Erythroblast (primary cell): ENCODE measurements around the gene KAZN.

Experiments
- DNase-seq, 2 experiments: peaks; one replicate each; lab custom pipeline; 2025; lab: John Stamatoyannopoulos, UW
- GATA1 ChIP-seq: IDR thresholded peaks from 2 replicates; pipeline ENCODE4 v1.6.1; 2011; ENCODE audit warnings: low read depth, mild to moderate bottlenecking, control low read depth, low read length, moderate library complexity
- POLR2A ChIP-seq: IDR thresholded peaks from 2 replicates; pipeline ENCODE4 v1.6.1; 2011; ENCODE audit warnings: mild to moderate bottlenecking, low read length

KAZN gene

DNA sequence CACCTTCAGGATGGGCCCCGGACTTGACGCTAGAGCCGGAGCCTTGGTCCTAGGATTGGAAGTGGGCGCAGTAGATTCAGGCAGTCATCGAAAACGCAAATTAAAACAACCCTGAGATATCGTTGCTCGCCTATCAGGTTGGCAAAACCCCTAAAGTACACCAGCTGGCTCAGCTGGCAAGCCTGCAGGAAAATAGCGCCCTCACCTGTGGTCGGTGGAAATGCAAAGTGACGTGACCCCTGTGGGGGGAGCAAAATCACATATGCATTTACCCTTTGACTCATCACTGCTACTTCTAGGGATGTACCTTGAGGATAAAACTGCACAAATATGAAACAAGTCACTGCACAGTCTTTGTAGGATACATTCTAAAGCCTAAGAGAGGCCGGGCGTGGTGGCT lies 384.8 kb downstream of the KAZN start:
- TF ChIP-seq GATA1 (no peak), POLR2A (no peak)
- no peak for DNase-seq

DNA sequence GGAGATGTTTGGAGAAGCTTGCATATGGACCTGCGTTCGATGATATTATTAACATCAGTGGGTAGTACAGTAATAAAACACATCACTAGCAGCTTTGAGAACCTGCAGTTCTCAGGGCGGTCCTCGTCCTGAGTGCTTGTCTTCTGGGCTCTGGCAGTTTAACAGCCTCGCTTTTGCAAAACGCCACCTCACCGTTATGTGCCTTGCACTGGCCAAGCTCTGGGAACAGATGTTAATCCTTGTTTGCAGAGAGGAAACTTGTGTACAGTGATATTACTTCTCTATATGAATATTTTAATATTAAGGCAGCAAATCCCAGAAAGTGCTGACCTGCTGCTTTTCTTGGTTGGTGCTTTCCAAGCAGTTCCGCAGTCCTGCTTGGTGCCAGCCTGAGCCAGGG lies 387.7 kb downstream of the KAZN start:
- no peak for TF ChIP-seq POLR2A
- no peak for TF ChIP-seq GATA1

DNA sequence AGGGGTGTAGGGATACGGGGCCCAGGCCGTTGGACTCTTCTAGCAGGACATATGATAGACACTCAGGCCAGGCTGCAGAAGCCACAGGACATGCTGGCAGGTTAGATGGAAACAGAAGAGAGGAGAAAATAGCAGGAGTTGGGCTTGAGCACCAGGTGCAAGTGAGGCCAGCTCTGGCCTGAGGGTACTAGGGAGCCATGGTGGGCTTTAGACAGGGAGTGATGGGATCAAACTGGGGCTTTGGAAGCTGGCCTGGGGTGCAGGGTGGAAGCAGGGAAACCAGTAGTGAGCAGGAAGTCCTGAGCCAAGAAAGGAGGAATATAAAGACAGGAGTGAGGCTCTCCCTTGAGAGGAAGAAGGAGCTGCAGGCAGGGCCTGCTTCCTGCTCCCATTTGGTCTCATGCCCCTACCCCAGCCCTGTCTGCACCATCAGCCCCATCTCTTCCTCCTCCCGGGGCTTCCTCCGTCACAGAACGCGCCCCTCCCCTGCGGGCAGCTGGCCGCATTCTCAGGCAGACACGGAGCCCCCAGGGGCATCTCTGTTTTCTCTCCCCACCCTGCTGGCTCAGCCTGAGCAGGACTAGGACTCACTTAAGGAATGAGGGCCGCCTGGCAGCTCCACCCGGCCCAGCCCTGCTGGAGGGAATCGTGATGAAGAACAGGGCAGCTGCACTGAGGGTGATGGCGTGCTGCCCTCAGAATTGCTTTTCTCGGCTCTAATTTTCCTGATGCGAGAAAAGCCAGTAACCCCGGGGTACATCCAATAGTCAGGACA lies 389.5 kb downstream of the KAZN start:
- TF ChIP-seq GATA1 = no peak
- TF ChIP-seq POLR2A = no peak
- DNase-seq = no peak

More for the DNA sequence above, 387.7 kb downstream of the KAZN start:
- no peak for DNase-seq

DNA sequence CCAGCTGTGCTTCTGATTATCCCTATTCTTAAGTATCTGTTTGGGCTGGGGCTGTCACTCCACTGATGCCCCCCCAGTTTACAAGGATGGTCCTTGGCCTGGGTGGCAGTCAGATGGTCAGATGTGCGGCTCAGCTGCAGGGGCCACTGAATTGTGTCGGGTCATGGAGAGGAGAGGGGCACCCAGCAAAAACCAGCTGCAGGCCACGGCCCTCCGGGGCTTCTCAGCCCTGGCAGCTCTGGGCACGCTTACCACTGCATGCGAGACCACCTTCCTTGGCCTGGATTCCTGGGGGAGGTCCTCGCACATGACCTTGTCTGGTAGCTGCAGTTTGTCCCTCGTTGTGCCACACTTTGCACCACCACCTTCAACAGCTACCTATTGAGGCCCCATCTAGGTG lies 390.2 kb downstream of the KAZN start:
- TF ChIP-seq GATA1 (no peak), POLR2A (no peak)
- no peak for DNase-seq

DNA sequence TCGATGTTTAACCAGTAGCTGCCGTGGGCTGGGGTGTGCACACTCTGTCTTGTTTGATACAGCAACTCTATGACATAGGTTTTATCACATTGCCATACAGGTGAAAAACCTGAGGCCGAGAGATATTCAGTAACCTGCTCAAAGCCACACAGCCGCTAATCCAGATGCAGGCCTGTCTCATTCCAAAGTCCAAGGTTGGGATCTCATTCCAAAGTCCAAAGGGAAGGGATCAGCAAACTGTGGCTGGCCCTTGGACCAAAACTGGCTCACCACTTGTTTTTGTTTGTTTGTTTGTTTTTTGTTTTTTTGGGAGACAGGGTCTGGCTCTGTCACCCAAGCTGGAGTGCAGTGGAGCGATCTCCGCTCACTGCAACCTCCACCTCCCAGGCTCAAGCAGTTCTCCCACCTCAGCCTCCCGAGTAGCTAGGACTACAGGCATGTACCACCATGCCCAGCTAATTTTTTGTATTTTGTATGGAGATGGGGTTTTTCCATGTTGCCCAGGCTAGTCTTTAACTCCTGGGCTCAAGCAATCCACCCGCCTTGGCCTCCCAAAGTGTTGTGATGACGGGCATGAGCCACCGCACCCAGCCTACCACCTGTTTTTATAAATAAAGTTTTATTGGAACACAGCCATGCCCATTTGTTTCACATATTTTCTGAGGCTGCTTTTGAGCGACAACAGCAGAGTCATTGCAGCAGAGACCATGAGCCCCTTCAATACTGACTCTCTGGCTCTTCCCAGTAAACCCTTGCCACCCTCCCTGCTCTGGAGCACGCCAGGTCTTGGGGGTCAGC lies 391.6 kb downstream of the KAZN start:
- DNase-seq = no peak
- TF ChIP-seq POLR2A (no peak), GATA1 (no peak)

DNA sequence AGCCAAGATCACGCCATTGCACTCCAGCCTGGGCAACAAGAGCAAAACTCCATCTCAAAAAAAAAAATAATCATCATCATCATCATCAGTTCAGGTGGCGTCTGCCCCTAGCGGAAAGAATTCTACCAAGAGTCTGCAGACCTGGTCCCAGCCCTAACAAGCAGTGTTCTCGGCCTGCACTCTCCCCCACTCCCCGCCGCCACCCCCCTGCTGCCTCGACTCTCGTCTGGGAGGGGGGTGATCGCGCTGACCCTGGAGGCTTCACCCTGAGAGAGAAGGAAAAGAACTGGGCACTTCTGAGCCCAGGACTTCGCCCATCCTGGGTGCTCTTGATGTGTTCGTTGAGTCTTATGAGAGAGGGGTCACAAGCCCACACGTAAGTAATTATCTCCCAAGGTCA lies 394.9 kb downstream of the KAZN start:
- TF ChIP-seq GATA1 (no peak), POLR2A (no peak)
- no peak for DNase-seq

DNA sequence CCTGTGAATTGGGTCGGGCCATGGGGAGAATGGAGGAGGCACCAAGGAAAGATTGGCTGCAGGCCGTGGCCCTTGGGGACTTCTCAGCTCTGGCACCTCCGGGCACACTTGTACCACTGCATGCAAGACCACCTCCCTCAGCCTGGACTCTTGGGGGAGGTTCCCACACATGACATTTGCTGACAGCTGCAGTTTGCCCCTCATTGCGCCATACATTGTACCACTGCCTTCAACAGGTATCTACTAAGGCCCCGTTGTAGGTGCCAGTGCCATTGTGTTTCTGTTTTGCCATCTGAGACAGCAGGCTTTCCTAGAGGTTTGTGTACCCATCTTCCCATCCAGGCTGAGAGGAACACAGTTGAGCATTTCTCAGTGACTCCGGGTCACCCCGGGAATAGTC lies 395.7 kb downstream of the KAZN start:
- no peak for DNase-seq
- TF ChIP-seq POLR2A (no peak), GATA1 (no peak)

DNA sequence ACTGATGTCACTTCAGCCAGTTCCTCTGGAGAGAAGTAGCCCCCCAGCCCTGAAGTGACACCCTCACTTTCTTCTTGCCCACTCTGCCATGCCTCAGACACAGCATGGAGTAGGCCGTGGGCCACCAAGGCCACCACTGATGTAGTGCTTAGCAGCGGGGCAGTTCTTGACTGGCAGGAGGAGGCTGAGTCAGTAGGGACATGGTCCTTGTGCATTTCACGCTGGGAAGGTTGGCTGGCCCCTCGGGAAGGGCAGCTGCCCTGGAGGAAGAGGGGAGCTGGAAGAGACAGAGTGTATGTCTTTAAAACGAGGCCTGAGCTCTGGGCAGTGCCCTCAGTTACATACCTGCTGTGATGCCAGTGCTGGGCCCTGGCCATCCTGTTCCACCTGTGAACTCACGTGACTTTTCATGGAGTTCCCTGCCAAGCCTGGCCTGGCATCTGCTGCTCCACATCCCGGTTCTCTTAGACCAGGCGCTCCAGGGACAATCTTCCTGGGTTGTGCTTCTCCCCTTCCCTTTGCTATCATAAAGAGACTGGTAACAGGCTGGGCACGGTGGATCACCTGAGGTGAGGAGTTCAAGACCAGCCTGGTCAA lies 396.5 kb downstream of the KAZN start:
- TF ChIP-seq POLR2A (no peak), GATA1 (no peak)
- DNase-seq = no peak

DNA sequence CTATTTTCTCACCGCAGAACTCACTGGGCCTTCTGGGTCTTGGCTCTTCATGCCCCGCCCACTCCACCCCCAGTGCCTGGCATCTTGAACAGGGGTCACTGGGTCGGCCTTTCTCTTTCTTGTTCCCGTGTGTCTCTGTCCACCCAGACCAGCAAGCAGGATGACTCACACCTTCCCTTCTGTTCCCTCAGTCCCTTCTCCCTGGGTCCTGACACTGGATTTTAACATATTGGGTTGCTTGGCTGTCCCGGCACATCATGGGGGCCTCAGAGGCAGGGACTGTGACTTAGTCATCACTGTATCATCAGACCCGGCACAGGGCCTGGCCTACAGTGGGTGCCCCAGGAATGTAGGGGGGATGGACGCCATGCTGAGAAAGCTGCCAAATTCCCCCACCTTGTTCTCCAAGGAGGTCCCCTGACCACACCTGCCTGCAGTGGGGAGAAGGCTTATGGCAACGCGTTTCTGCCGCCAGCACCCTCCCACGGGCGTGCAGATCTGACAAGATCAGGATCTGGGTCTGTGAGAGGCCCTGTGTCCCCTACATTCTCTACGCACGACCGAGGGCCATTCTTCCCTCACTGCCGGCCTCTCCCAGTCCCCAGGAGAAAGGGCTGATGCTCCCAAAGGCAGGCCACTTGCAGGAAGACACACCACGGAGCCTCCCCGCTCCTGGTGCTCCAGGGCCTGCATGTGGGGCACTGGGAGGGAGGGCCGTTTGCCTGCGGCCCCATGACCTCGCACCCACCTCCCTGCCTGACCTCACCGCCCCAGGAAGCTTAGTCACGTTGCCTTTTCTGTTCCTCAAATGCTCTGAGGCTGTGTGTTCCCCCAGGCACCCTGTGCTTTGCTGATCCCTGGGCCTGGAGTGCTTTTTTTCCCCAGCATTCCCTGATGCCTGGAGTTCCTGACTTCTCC lies 397.9 kb downstream of the KAZN start:
- DNase-seq = no peak
- no peak for TF ChIP-seq GATA1
- TF ChIP-seq POLR2A = no peak

DNA sequence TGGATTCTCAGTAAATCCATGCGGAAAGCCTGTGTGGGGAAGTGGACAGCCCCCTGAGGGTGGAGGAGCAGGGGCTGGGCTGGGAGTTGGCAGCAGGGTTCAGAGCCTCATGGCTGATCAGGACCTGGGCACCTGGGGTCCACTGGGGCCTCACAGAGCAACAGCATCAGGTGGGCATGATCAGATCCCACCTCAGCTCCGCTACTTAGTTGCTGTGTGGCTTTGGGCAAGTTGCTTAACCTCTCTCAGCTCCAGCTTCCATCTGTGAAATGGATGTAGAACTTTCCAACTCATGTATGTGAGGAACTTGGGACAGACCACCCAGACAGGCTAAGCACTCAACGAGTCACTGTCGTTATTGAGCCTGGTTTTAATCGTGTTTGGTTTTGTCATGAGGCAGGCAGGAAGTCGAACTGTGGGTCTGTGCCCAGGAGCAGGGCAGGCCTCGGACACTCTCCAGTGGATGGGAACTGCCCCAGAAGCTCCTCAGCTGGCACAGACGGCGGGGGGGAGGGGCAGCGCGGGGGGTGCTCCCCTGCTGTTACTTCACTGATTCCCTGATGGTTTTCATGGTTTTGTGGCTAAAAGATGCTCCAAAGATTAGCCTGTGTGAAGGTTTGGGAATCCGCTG lies 399.3 kb downstream of the KAZN start:
- no peak for TF ChIP-seq GATA1
- TF ChIP-seq POLR2A = no peak
- no peak for DNase-seq

DNA sequence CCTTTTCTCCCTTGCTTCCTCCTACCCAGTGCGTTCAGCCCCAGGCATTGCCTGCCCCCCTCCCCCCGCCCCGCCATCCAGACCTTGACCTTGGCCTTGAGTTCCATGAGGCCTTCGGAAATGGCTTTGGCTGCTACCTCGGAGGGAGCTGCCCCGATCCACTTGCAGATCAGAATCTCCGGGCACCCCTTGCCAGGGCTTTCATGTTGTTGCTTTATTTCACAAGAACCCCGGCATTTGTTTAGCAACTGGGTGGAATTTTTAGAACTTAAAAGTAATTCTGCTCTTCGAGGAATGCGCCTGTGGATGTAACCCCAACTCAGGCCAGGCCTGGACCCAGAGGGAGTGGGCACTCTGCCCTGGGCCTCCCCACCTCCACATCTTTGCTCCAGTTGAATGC lies 401.0 kb downstream of the KAZN start:
- TF ChIP-seq GATA1 (no peak), POLR2A (no peak)
- DNase-seq = no peak

DNA sequence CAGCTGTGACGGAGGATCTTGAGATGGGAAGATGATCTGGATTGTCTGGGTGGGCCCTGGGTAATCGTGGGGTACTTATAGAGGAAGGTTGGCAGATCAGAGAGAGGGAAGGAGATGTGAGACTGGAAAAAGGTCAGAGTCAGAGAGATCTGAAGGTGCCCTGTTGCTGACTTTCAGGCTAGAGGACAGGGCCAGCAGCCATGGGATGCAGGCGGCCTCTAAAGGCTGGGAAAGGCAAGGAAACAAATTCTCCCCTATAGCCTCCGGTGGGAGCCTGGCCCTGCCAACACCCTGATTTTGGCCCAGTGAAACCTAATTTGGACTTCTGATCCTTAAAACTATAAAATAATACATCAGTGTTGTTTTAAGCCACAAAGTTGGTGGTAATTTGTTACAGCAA lies 401.5 kb downstream of the KAZN start:
- TF ChIP-seq GATA1 (no peak), POLR2A (no peak)
- DNase-seq = no peak

DNA sequence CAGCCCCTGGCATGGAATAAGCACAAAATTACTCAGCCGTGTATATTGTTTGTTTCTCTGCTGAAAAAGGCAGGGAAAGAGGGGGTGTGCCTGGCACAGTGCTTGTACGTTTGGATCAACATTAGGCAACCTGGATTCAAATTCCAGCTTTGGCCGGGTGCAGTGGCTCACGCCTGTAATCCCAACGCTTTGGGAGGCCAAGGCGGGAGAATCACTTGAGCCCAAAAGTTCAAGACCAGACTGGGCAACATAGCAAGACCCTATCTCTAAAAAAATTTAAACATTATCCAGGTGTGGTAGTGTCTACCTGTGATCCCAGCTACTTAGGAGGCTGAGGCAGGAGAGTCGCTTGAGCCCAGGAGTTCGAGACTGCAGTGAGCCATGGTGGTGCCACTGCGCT lies 402.2 kb downstream of the KAZN start:
- no peak for DNase-seq
- TF ChIP-seq POLR2A (no peak), GATA1 (no peak)
